HCT116 (cell line): Measurements from ENCODE around the gene PDHB. TPM values are rescaled to one million over a fixed set of nuclear protein-coding genes. Genes with fewer than 3 reads are reported as not detected.

Source experiments
- ATAC-seq: fragments of 200-7000 bp; cut with Tn5 transposase; 2 replicates; pipeline ENCODE4 v1.9.1; 2020; ENCODE audit warnings: mild to moderate bottlenecking, moderate library complexity
- BruUV-seq: library from RNA; stranded (reverse); fragments of 400-500 nt; replicated peaks from 2 replicates; lab custom pipeline; 2021; lab: Mats Ljungman, UMichigan
- CTCF ChIA-PET: fragments of 300-600 bp; sonication (Branson Sonifier 250); formaldehyde crosslinking; loops from one replicate; lab custom pipeline; 2021; ENCODE audit warnings: antibody characterized with exemption; lab: Charles Lee
- POLR2A ChIA-PET: fragments of 300-600, 350-600 bp; sonication (Branson Sonifier 250); formaldehyde crosslinking; loops from one replicate; lab custom pipeline; 2021; ENCODE audit warnings: antibody characterized with exemption; lab: Charles Lee
- RAD21 ChIA-PET, 2 experiments: fragments of 300-600 bp; sonication (Branson Sonifier 250); formaldehyde crosslinking; loops; one replicate each; lab custom pipeline; 2023; ENCODE audit warnings: low total read pairs in 2 of 2; ENCODE audit not compliant: uncharacterized antibody in 2 of 2, unreplicated experiment in 2 of 2, low non-redundant PET in 1 of 2; lab: Charles Lee
- DNase-seq: peaks from one replicate; pipeline ENCODE4 v3.0.0-alpha.2; 2010; ENCODE audit warnings: low read depth, low spot score
- H2AFZ ChIP-seq: fragments of 200-600 bp; shearing (Covaris generic), sonication (generic); 2 replicates; pipeline ENCODE4 v1.6.1; 2017; ENCODE audit warnings: low read depth, mixed run types, mixed read lengths, antibody characterized with exemption, low read length; ENCODE audit not compliant: poor library complexity, severe bottlenecking
- H3K27ac ChIP-seq: 2 replicates; pipeline ENCODE4 v1.5.1; 2012; ENCODE audit warnings: low read depth, low read length
- H3K27me3 ChIP-seq: fragments of 200-600 bp; sonication (generic); 2 replicates; pipeline ENCODE4 v1.6.1; 2016; ENCODE audit warnings: mixed run types, low read length, mixed read lengths; ENCODE audit not compliant: insufficient read depth
- H3K36me3 ChIP-seq, 2 experiments: fragments of 200-500 bp in 1 of 2; fragments of 200-600 bp in 1 of 2; sonication (Bioruptor generic) in 1 of 2; sonication (generic) in 1 of 2; 2 replicates each; pipeline versions ENCODE4 v1.5.1 to v1.6.1; 2014 to 2016; ENCODE audit warnings: low read length in 2 of 2, inconsistent platforms in 1 of 2, mixed read lengths in 1 of 2, mixed run types in 1 of 2; ENCODE audit not compliant: insufficient read depth in 2 of 2, control insufficient read depth in 1 of 2
- H3K4me1 ChIP-seq, 2 experiments: fragments of 200-600 bp in 1 of 2; sonication (generic) in 1 of 2; 2 replicates each; pipeline versions ENCODE4 v1.5.1 to v1.6.1; 2012 to 2017; ENCODE audit warnings: low read length in 2 of 2, inconsistent platforms in 1 of 2, mild to moderate bottlenecking in 1 of 2, mixed read lengths in 1 of 2, mixed run types in 1 of 2, moderate library complexity in 1 of 2; ENCODE audit not compliant: insufficient read depth in 2 of 2, control insufficient read depth in 1 of 2
- H3K4me2 ChIP-seq: fragments of 200-600 bp; sonication (generic); 2 replicates; pipeline ENCODE4 v1.6.1; 2017; ENCODE audit warnings: mixed run types, low read length, mixed read lengths
- H3K4me3 ChIP-seq, 2 experiments: fragments of 200-600 bp in 1 of 2; sonication (generic) in 1 of 2; replicated peaks in 1 of 2; 2 replicates each; pipeline ENCODE4 v1.5.1; 2011 to 2016; ENCODE audit warnings: low read length in 2 of 2, control low read depth in 1 of 2, low read depth in 1 of 2, mild to moderate bottlenecking in 1 of 2, mixed read lengths in 1 of 2, mixed run types in 1 of 2
- H3K79me2 ChIP-seq: fragments of 200-600 bp; sonication (generic); 2 replicates; pipeline ENCODE4 v1.6.1; 2017; ENCODE audit warnings: mild to moderate bottlenecking, mixed run types, low read length, moderate library complexity, mixed read lengths; ENCODE audit not compliant: insufficient read depth
- H3K9ac ChIP-seq: fragments of 200-600 bp; sonication (generic); 2 replicates; pipeline ENCODE4 v1.6.1; 2016; ENCODE audit warnings: low read length, mixed read lengths
- H3K9me2 ChIP-seq: fragments of 200-600 bp; sonication (generic), shearing (Covaris generic); 2 replicates; pipeline ENCODE4 v1.6.1; 2017; ENCODE audit warnings: mixed run types, mild to moderate bottlenecking, moderate library complexity; ENCODE audit not compliant: insufficient read depth
- H3K9me3 ChIP-seq, 2 experiments: fragments of 200-500 bp in 1 of 2; fragments of 200-600 bp in 1 of 2; sonication (Bioruptor generic) in 1 of 2; sonication (generic) in 1 of 2; 2 replicates each; pipeline ENCODE4 v1.6.1; 2014 to 2017; ENCODE audit warnings: low read length in 2 of 2, mixed read lengths in 2 of 2, inconsistent platforms in 1 of 2, low read depth in 1 of 2, mild to moderate bottlenecking in 1 of 2, mixed run types in 1 of 2, moderate library complexity in 1 of 2; ENCODE audit not compliant: control insufficient read depth in 1 of 2, insufficient read depth in 1 of 2
- H4K20me1 ChIP-seq: fragments of 200-600 bp; sonication (generic), shearing (Covaris generic); 2 replicates; pipeline ENCODE4 v1.6.1; 2017; ENCODE audit warnings: mixed run types, mild to moderate bottlenecking, moderate library complexity; ENCODE audit not compliant: insufficient read depth
- CBX3 ChIP-seq: IDR thresholded peaks from 2 replicates; pipeline ENCODE4 v1.6.1; 2012; ENCODE audit warnings: low read depth
- CEBPB ChIP-seq: IDR thresholded peaks from 2 replicates; pipeline ENCODE4 v1.6.1; 2012; ENCODE audit warnings: low read depth
- EGR1 ChIP-seq: IDR thresholded peaks from 2 replicates; pipeline ENCODE4 v1.6.1; 2012; ENCODE audit warnings: low read depth
- ELF1 ChIP-seq: IDR thresholded peaks from 2 replicates; pipeline ENCODE4 v1.6.1; 2012; ENCODE audit warnings: low read depth, borderline replicate concordance
- FOSL1 ChIP-seq: IDR thresholded peaks from 2 replicates; pipeline ENCODE4 v1.6.1; 2012; ENCODE audit warnings: low read depth
- JUND ChIP-seq: IDR thresholded peaks from 2 replicates; pipeline ENCODE4 v1.6.1; 2012
- POLR2A ChIP-seq: IDR thresholded peaks from 2 replicates; pipeline ENCODE4 v1.7.0; 2011; ENCODE audit warnings: borderline replicate concordance; ENCODE audit not compliant: insufficient read depth, insufficient read length; ENCODE audit errors: extremely low read depth
- RAD21 ChIP-seq: IDR thresholded peaks from 2 replicates; pipeline ENCODE4 v1.6.1; 2012; ENCODE audit warnings: low read depth, mild to moderate bottlenecking
- SIN3A ChIP-seq: IDR thresholded peaks from 2 replicates; pipeline ENCODE4 v1.6.1; 2012; ENCODE audit warnings: low read depth
- SP1 ChIP-seq: IDR thresholded peaks from 2 replicates; pipeline ENCODE4 v1.6.1; 2012; ENCODE audit warnings: low read depth
- SRF ChIP-seq: IDR thresholded peaks from 2 replicates; pipeline ENCODE4 v1.6.1; 2012; ENCODE audit warnings: low read depth
- TCF7L2 ChIP-seq: IDR thresholded peaks from 2 replicates; pipeline ENCODE4 v1.7.0; 2011; ENCODE audit warnings: borderline replicate concordance, inconsistent platforms; ENCODE audit not compliant: insufficient read depth, insufficient read length; ENCODE audit errors: extremely low read depth
- ZFX ChIP-seq: fragments of 450-650 bp; IDR thresholded peaks from 2 replicates; pipeline ENCODE4 v1.6.1; 2017
- intact Hi-C: fragments of 100-400 bp; cut with micrococcal nuclease; formaldehyde crosslinking; loops from 2 replicates; pipeline ENCODE4 v1.10.0; 2022
- total RNA-seq: library from RNA; stranded (reverse); gene quantifications from one replicate; pipeline ENCODE4 v1.2.1, GENCODE V29; 2021; ENCODE audit not compliant: unreplicated experiment
- TF ChIP-seq, protein P1 (sequence below): IDR thresholded peaks from 2 replicates; pipeline ENCODE4 v1.6.1; 2012
- TF ChIP-seq, protein P2 (sequence below): IDR thresholded peaks from 2 replicates; pipeline ENCODE4 v1.6.1; 2012; ENCODE audit warnings: low read depth
- TF ChIP-seq, protein P3 (sequence below), 3 experiments: fragments of 200-600 bp in 1 of 3; sonication (generic) in 1 of 3; IDR thresholded peaks in 2 of 3; conservative IDR thresholded peaks in 1 of 3; 2 replicates each; pipeline ENCODE4 v1.5.1; 2012 to 2017; ENCODE audit warnings: low read depth in 2 of 3, low read length in 2 of 3, antibody characterized with exemption in 1 of 3, borderline replicate concordance in 1 of 3, control low read depth in 1 of 3, mild to moderate bottlenecking in 1 of 3, mixed read lengths in 1 of 3, mixed run types in 1 of 3, moderate library complexity in 1 of 3; ENCODE audit not compliant: insufficient read depth in 1 of 3

Gene PDHB
- total RNA-seq, 1 experiment from 2014 or later = 60.2 TPM

DNA sequence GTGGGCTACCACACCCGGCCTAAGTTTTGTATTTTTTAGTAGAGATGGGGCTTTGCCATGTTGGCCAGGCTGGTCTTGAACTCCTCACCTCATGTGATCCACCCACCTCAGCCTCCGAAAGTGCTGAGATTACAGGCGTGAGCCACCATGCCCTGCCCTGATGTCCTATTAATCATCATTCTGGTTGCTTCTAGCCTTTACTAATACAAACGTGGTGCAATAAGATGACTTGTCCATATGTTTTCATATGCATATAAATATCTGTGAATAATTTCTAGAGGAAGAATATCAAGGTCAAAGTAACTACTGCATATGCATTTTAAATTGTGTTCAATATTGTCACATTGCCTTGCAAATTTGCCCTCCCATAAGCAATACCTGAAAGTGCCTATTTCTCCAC lies 25.5 kb upstream of the PDHB start:
- POLR2A ChIA-PET = no interaction called here
- Histone ChIP-seq H3K4me1 (peaks cover 0 to 11% of the 10 kb centered on the region in 2 experiments; a peak in 3 of 4 replicates), H3K9me3 (no peaks in the 10 kb centered on the region; a peak in 1 of 4 replicates), H3K27ac (no peak overlapping the region), H3K36me3 (no peaks in the 10 kb centered on the region), H3K9ac (no peak overlapping the region), H2AFZ (no peak overlapping the region), H3K4me3 (no peak overlapping the region), H3K4me2 (no peak overlapping the region)
- CTCF ChIA-PET = no interaction called here
- no peak for DNase-seq
- BruUV-seq = no TSS peak
- RAD21 ChIA-PET = no interaction called here
- no peak for ATAC-seq
- no peak for TF ChIP-seq ELF1
- TF ChIP-seq POLR2A = no peak
- TF ChIP-seq, protein P1, sequence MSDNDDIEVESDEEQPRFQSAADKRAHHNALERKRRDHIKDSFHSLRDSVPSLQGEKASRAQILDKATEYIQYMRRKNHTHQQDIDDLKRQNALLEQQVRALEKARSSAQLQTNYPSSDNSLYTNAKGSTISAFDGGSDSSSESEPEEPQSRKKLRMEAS = no peak
- TF ChIP-seq TCF7L2 = no peak
- TF ChIP-seq, protein P2, sequence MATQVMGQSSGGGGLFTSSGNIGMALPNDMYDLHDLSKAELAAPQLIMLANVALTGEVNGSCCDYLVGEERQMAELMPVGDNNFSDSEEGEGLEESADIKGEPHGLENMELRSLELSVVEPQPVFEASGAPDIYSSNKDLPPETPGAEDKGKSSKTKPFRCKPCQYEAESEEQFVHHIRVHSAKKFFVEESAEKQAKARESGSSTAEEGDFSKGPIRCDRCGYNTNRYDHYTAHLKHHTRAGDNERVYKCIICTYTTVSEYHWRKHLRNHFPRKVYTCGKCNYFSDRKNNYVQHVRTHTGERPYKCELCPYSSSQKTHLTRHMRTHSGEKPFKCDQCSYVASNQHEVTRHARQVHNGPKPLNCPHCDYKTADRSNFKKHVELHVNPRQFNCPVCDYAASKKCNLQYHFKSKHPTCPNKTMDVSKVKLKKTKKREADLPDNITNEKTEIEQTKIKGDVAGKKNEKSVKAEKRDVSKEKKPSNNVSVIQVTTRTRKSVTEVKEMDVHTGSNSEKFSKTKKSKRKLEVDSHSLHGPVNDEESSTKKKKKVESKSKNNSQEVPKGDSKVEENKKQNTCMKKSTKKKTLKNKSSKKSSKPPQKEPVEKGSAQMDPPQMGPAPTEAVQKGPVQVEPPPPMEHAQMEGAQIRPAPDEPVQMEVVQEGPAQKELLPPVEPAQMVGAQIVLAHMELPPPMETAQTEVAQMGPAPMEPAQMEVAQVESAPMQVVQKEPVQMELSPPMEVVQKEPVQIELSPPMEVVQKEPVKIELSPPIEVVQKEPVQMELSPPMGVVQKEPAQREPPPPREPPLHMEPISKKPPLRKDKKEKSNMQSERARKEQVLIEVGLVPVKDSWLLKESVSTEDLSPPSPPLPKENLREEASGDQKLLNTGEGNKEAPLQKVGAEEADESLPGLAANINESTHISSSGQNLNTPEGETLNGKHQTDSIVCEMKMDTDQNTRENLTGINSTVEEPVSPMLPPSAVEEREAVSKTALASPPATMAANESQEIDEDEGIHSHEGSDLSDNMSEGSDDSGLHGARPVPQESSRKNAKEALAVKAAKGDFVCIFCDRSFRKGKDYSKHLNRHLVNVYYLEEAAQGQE = no peak
- TF ChIP-seq FOSL1 = no peak
- TF ChIP-seq RAD21 = no peak
- TF ChIP-seq ZFX = no peak
- TF ChIP-seq, protein P3, sequence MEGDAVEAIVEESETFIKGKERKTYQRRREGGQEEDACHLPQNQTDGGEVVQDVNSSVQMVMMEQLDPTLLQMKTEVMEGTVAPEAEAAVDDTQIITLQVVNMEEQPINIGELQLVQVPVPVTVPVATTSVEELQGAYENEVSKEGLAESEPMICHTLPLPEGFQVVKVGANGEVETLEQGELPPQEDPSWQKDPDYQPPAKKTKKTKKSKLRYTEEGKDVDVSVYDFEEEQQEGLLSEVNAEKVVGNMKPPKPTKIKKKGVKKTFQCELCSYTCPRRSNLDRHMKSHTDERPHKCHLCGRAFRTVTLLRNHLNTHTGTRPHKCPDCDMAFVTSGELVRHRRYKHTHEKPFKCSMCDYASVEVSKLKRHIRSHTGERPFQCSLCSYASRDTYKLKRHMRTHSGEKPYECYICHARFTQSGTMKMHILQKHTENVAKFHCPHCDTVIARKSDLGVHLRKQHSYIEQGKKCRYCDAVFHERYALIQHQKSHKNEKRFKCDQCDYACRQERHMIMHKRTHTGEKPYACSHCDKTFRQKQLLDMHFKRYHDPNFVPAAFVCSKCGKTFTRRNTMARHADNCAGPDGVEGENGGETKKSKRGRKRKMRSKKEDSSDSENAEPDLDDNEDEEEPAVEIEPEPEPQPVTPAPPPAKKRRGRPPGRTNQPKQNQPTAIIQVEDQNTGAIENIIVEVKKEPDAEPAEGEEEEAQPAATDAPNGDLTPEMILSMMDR (IDR thresholded peaks at IDR 0.05 in 2 of 3, conservative IDR thresholded peaks at IDR 0.05 in 1 of 3; ENCODE audit: borderline replicate concordance in 1 of 3, insufficient read depth in 1 of 3, low read depth in 2 of 3, low read length in 2 of 3) = no peak
- TF ChIP-seq SP1 = no peak
- no peak for TF ChIP-seq CBX3
- no peak for TF ChIP-seq SIN3A
- no peak for TF ChIP-seq JUND
- no peak for TF ChIP-seq SRF
- no peak for TF ChIP-seq EGR1
- no peak for TF ChIP-seq CEBPB
- TF ChIP-seq, all 23 proteins: peak for 0
- Histone ChIP-seq H3K79me2 (no peaks in the 10 kb centered on the region), H3K27me3 (no peaks in the 10 kb centered on the region), H3K9me2 (no peaks in the 10 kb centered on the region), H4K20me1 (no peaks in the 10 kb centered on the region)
- intact Hi-C loops = no loop called here
